ENCODE measurements around the gene DNAJA4.

Gene DNAJA4

GRCh38 chr15:78312536-78312935 lies 48.2 kb downstream of the DNAJA4 start:
- DNase-seq (ENCODE audit: low read depth, low spot score): no peak
- H3K27ac ChIP-seq: no peak overlapping the region

GRCh38 chr15:78312957-78313356 lies 48.6 kb downstream of the DNAJA4 start:
- no peak overlapping the region for H3K27ac ChIP-seq
- no peak for DNase-seq (ENCODE audit: low read depth, low spot score)

GRCh38 chr15:78313383-78313782 lies 49.0 kb downstream of the DNAJA4 start:
- DNase-seq (ENCODE audit: low read depth, low spot score): no peak
- no peak overlapping the region for H3K27ac ChIP-seq

GRCh38 chr15:78314181-78314581 lies 49.8 kb downstream of the DNAJA4 start:
- DNase-seq (ENCODE audit: low read depth, low spot score): no peak
- H3K27ac ChIP-seq: no peak overlapping the region

GRCh38 chr15:78315686-78316282 lies 51.4 kb downstream of the DNAJA4 start:
- H3K27ac ChIP-seq: no peak overlapping the region

GRCh38 chr15:78316283-78317083 lies 52.1 kb downstream of the DNAJA4 start:
- DNase-seq (ENCODE audit: low read depth, low spot score): no peak
- no peak overlapping the region for H3K27ac ChIP-seq

More at GRCh38 chr15:78315686-78316282, 51.4 kb downstream of the DNAJA4 start:
- DNase-seq (ENCODE audit: low read depth, low spot score): no peak

- no peak overlapping the region for H3K27ac ChIP-seq
- no peak for DNase-seq (ENCODE audit: low read depth, low spot score)
Observed at GRCh38 chr15:78317145-78317836, 52.9 kb downstream of the DNAJA4 start.

- DNase-seq (ENCODE audit: low read depth, low spot score): no peak
- H3K27ac ChIP-seq: no peak overlapping the region
Observed at GRCh38 chr15:78319588-78319987, 55.2 kb downstream of the DNAJA4 start.

GRCh38 chr15:78320183-78320582 lies 55.8 kb downstream of the DNAJA4 start:
- no peak for DNase-seq (ENCODE audit: low read depth, low spot score)
- H3K27ac ChIP-seq: no peak overlapping the region

GRCh38 chr15:78321041-78321570 lies 56.7 kb downstream of the DNAJA4 start:
- no peak overlapping the region for H3K27ac ChIP-seq

GRCh38 chr15:78321786-78322185 lies 57.4 kb downstream of the DNAJA4 start:
- no peak overlapping the region for H3K27ac ChIP-seq
- DNase-seq (ENCODE audit: low read depth, low spot score): no peak

More at GRCh38 chr15:78321041-78321570, 56.7 kb downstream of the DNAJA4 start:
- no peak for DNase-seq (ENCODE audit: low read depth, low spot score)

GRCh38 chr15:78322243-78322642 lies 57.9 kb downstream of the DNAJA4 start:
- no peak overlapping the region for H3K27ac ChIP-seq
- no peak for DNase-seq (ENCODE audit: low read depth, low spot score)

GRCh38 chr15:78322724-78323521 lies 58.6 kb downstream of the DNAJA4 start:
- no peak for DNase-seq (ENCODE audit: low read depth, low spot score)
- H3K27ac ChIP-seq: no peak overlapping the region

- H3K27ac ChIP-seq: no peak overlapping the region
- DNase-seq (ENCODE audit: low read depth, low spot score): no peak
Observed at GRCh38 chr15:78323693-78324092, 59.3 kb downstream of the DNAJA4 start.

GRCh38 chr15:78324144-78324543 lies 59.8 kb downstream of the DNAJA4 start:
- no peak overlapping the region for H3K27ac ChIP-seq
- no peak for DNase-seq (ENCODE audit: low read depth, low spot score)

GRCh38 chr15:78325092-78325843 lies 60.9 kb downstream of the DNAJA4 start:
- no peak overlapping the region for H3K27ac ChIP-seq
- DNase-seq (ENCODE audit: low read depth, low spot score): peak; percentile 26

- no peak overlapping the region for H3K27ac ChIP-seq
- DNase-seq (ENCODE audit: low read depth, low spot score): no peak
Observed at GRCh38 chr15:78327466-78327865, 63.1 kb downstream of the DNAJA4 start.

GRCh38 chr15:78329625-78330024 lies 65.3 kb downstream of the DNAJA4 start:
- no peak for DNase-seq (ENCODE audit: low read depth, low spot score)
- no peak overlapping the region for H3K27ac ChIP-seq

Measured in epithelial cell of prostate (primary cell).